ENCODE data around the gene MAN1C1. TPM values are rescaled to one million over a fixed set of nuclear protein-coding genes. Genes with fewer than 3 reads are reported as not detected.

MAN1C1 gene
- polyA plus RNA-seq, 1 donor from 2014 or later, result 1.3 TPM

DNA sequence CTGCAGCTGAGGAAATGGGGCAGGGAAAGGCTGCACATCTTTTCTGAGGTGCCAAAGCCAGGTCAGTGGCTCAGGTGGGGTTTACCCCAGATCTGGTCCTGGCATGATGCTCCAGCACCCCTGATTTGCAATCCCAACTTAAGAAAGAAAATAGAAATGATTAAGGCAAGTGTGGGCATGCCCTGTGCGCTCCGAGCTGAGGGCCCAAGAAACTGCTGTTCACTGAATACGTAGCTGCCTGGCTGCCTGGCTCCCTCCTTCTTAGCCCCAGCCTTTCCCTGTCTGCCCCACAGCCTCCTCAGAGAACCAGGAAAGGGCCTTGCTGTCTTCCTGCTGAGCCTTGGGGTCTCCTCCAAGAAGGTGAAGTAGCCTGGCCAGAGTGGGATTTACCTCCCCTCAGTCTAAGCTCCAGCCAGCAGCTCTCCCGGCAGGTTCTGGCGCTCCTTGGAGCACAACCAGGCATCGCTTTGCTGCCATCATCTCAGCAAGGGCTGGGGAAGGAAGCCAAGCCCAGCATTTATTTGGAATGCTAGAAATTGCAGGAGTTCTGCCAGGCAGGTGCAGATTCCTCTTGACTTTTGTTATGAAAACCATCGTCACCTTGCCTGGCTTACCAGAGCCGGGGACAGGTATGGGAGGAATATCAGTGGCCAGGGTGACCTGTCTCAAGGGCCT, 132.1 kb downstream of the MAN1C1 start:
- H3K36me3 ChIP-seq (ENCODE audit: insufficient read depth, low read length), result no peaks in the 10 kb centered on the region
- H3K27me3 ChIP-seq (ENCODE audit: insufficient read depth, low read depth, low read length), result no peaks in the 10 kb centered on the region
- TF ChIP-seq SMC3 (conservative IDR thresholded peaks at IDR 0.05; ENCODE audit: poor library complexity), result no peak
- H3K4me2 ChIP-seq (ENCODE audit: low read length), result no peak overlapping the region
- no peak overlapping the region for H3K9ac ChIP-seq (ENCODE audit: low read length)
- H3F3A ChIP-seq (ENCODE audit: insufficient read depth, low read length, poor library complexity, severe bottlenecking), result no peaks in the 10 kb centered on the region
- H3K27ac ChIP-seq (ENCODE audit: low read length), result no peak overlapping the region
- no peaks in the 10 kb centered on the region for H4K20me1 ChIP-seq (ENCODE audit: insufficient read depth)
- H3K9me3 ChIP-seq (ENCODE audit: low read length), result no peaks in the 10 kb centered on the region
- no peaks in the 10 kb centered on the region for H3K9me2 ChIP-seq (ENCODE audit: insufficient read depth, low read length)
- no peak overlapping the region for H2AFZ ChIP-seq (ENCODE audit: low read depth, low read length)
- no peak overlapping the region for H3K4me3 ChIP-seq (ENCODE audit: low read length)
- H3K79me2 ChIP-seq (replicated peaks; ENCODE audit: insufficient read depth, low read length), result no peaks in the 10 kb centered on the region

DNA sequence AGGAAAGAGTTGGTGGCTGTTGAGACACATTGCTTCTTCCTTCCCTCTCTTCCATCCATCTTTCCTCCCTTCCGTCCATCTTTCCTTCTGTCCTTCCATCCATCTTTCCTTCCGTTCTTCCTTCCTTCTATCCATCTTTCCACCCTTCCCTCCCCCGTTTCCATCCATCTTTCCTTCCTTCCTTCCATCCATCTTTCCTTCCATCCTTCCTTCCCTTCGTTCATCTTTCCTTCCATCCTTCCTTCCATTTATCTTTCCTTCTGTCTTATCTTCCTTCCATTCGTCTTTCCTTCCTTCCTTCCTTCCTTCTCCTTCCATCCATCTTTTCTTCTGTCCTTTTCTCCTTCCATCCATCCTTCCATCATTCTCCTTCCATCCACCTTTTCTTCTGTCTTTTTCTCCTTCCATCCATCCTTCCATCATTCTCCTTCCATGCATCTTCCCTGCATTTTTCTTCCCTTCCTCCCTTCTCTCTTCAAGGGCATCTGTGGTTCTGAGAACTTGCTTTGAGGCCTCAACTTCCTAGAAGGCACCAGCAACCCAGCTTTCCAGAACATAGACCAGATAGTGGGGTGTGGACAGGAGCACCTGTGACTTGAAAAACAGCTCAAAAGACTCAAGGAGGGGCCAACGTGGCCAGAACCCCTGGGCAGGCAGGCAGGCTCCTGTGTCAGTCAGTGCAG, 134.5 kb downstream of the MAN1C1 start:
- H3K9ac ChIP-seq (ENCODE audit: low read length), result no peak overlapping the region
- H3F3A ChIP-seq (ENCODE audit: insufficient read depth, low read length, poor library complexity, severe bottlenecking), result no peaks in the 10 kb centered on the region
- H2AFZ ChIP-seq (ENCODE audit: low read depth, low read length), result no peak overlapping the region
- no peak overlapping the region for H3K4me3 ChIP-seq (ENCODE audit: low read length)
- H3K9me2 ChIP-seq (ENCODE audit: insufficient read depth, low read length), result no peaks in the 10 kb centered on the region
- H3K27me3 ChIP-seq (ENCODE audit: insufficient read depth, low read depth, low read length), result no peaks in the 10 kb centered on the region
- H3K36me3 ChIP-seq (ENCODE audit: insufficient read depth, low read length), result no peaks in the 10 kb centered on the region
- H4K20me1 ChIP-seq (ENCODE audit: insufficient read depth), result no peaks in the 10 kb centered on the region
- H3K9me3 ChIP-seq (ENCODE audit: low read length), result no peaks in the 10 kb centered on the region
- no peak overlapping the region for H3K27ac ChIP-seq (ENCODE audit: low read length)
- H3K79me2 ChIP-seq (replicated peaks; ENCODE audit: insufficient read depth, low read length), result no peaks in the 10 kb centered on the region
- TF ChIP-seq SMC3 (conservative IDR thresholded peaks at IDR 0.05; ENCODE audit: poor library complexity), result no peak
- TF ChIP-seq, protein P1, sequence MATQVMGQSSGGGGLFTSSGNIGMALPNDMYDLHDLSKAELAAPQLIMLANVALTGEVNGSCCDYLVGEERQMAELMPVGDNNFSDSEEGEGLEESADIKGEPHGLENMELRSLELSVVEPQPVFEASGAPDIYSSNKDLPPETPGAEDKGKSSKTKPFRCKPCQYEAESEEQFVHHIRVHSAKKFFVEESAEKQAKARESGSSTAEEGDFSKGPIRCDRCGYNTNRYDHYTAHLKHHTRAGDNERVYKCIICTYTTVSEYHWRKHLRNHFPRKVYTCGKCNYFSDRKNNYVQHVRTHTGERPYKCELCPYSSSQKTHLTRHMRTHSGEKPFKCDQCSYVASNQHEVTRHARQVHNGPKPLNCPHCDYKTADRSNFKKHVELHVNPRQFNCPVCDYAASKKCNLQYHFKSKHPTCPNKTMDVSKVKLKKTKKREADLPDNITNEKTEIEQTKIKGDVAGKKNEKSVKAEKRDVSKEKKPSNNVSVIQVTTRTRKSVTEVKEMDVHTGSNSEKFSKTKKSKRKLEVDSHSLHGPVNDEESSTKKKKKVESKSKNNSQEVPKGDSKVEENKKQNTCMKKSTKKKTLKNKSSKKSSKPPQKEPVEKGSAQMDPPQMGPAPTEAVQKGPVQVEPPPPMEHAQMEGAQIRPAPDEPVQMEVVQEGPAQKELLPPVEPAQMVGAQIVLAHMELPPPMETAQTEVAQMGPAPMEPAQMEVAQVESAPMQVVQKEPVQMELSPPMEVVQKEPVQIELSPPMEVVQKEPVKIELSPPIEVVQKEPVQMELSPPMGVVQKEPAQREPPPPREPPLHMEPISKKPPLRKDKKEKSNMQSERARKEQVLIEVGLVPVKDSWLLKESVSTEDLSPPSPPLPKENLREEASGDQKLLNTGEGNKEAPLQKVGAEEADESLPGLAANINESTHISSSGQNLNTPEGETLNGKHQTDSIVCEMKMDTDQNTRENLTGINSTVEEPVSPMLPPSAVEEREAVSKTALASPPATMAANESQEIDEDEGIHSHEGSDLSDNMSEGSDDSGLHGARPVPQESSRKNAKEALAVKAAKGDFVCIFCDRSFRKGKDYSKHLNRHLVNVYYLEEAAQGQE (IDR thresholded peaks at IDR 0.05; ENCODE audit: borderline replicate concordance), result no peak
- no peak for TF ChIP-seq MXI1 (conservative IDR thresholded peaks at IDR 0.05; ENCODE audit: poor library complexity, severe bottlenecking)
- TF ChIP-seq EP300 (conservative IDR thresholded peaks at IDR 0.05; ENCODE audit: poor library complexity, severe bottlenecking), result no peak
- TF ChIP-seq POLR2AphosphoS5 (IDR thresholded peaks at IDR 0.05), result no peak
- TF ChIP-seq, protein P2, sequence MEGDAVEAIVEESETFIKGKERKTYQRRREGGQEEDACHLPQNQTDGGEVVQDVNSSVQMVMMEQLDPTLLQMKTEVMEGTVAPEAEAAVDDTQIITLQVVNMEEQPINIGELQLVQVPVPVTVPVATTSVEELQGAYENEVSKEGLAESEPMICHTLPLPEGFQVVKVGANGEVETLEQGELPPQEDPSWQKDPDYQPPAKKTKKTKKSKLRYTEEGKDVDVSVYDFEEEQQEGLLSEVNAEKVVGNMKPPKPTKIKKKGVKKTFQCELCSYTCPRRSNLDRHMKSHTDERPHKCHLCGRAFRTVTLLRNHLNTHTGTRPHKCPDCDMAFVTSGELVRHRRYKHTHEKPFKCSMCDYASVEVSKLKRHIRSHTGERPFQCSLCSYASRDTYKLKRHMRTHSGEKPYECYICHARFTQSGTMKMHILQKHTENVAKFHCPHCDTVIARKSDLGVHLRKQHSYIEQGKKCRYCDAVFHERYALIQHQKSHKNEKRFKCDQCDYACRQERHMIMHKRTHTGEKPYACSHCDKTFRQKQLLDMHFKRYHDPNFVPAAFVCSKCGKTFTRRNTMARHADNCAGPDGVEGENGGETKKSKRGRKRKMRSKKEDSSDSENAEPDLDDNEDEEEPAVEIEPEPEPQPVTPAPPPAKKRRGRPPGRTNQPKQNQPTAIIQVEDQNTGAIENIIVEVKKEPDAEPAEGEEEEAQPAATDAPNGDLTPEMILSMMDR (IDR thresholded peaks at IDR 0.05; ENCODE audit: poor library complexity, severe bottlenecking), result no peak
- TF ChIP-seq EZH2 (IDR thresholded peaks at IDR 0.05; ENCODE audit: borderline replicate concordance, insufficient read depth, low read length, poor library complexity, severe bottlenecking), result no peak
- no peak for TF ChIP-seq RAD21 (conservative IDR thresholded peaks at IDR 0.05)
- no peak for TF ChIP-seq TAF1 (IDR thresholded peaks at IDR 0.05; ENCODE audit: low read depth)
- H3K4me2 ChIP-seq (ENCODE audit: low read length), result no peak overlapping the region
